Endothelial cell of umbilical vein (primary cell): ENCODE data around the gene PRDM7. TPM values are rescaled to one million over a fixed set of nuclear protein-coding genes. Genes with fewer than 3 reads are reported as not detected.

ENCODE experiments used
- BruUV-seq: library from RNA; stranded (reverse); fragments of 400-500 nt; replicated peaks from 2 replicates; lab custom pipeline; 2021; lab: Mats Ljungman, UMichigan
- CTCF ChIA-PET: fragments of 300-600, 350-600 bp; sonication (Branson Sonifier 250); formaldehyde crosslinking; loops from one replicate; lab custom pipeline; 2021; ENCODE audit warnings: antibody characterized with exemption, inconsistent platforms; lab: Charles Lee
- POLR2A ChIA-PET: fragments of 300-600, 350-600 bp; sonication (Branson Sonifier 250); formaldehyde crosslinking; loops from one replicate; lab custom pipeline; 2021; ENCODE audit warnings: antibody characterized with exemption, inconsistent platforms; lab: Charles Lee
- DNase-seq: peaks from one replicate; pipeline ENCODE4 v3.0.0-alpha.2; 2011; ENCODE audit warnings: low read depth, low spot score
- FAIRE-seq: peaks from 2 replicates; lab custom pipeline; 2011; peaks lifted over from hg19 to GRCh38; lab: Jason Lieb, UNC
- H2AFZ ChIP-seq: 2 replicates; pipeline ENCODE4 v1.6.0; 2012; ENCODE audit warnings: low read depth, low read length, control low read depth, inconsistent platforms
- H3K27ac ChIP-seq: 2 replicates; pipeline ENCODE4 v1.5.1; 2011; ENCODE audit warnings: low read depth, mild to moderate bottlenecking, control low read depth, low read length, moderate library complexity; ENCODE audit not compliant: insufficient read depth
- H3K27me3 ChIP-seq, 2 experiments: 2 replicates each; pipeline versions ENCODE4 v1.6.0 to v1.6.1; 2011; ENCODE audit warnings: low read length in 2 of 2, mixed read lengths in 1 of 2; ENCODE audit not compliant: control insufficient read depth in 2 of 2, insufficient read depth in 2 of 2
- H3K36me3 ChIP-seq, 2 experiments: 2 replicates in 1 of 2; 3 replicates in 1 of 2; pipeline ENCODE4 v1.5.1; 2011; ENCODE audit warnings: low read length in 2 of 2, mild to moderate bottlenecking in 1 of 2, moderate library complexity in 1 of 2; ENCODE audit not compliant: control insufficient read depth in 2 of 2, insufficient read depth in 2 of 2; ENCODE audit errors: extremely low read depth in 1 of 2
- H3K4me1 ChIP-seq: 3 replicates; pipeline ENCODE4 v1.5.1; 2011; ENCODE audit warnings: mild to moderate bottlenecking, low read length; ENCODE audit not compliant: control insufficient read depth, insufficient read depth; ENCODE audit errors: extremely low read depth
- H3K4me2 ChIP-seq: 2 replicates; pipeline ENCODE4 v1.6.1; 2011; ENCODE audit warnings: low read length, control low read depth, mixed read lengths; ENCODE audit not compliant: insufficient read depth
- H3K4me3 ChIP-seq, 3 experiments: fragments of 200-600 bp in 1 of 3; sonication (generic), shearing (Covaris generic) in 1 of 3; replicated peaks in 1 of 3; 2 replicates each; pipeline ENCODE4 v1.5.1; 2011 to 2016; ENCODE audit warnings: control low read depth in 3 of 3, low read length in 3 of 3, mild to moderate bottlenecking in 2 of 3, inconsistent platforms in 1 of 3, low read depth in 1 of 3, moderate library complexity in 1 of 3; ENCODE audit not compliant: insufficient read depth in 1 of 3
- H3K79me2 ChIP-seq: 2 replicates; pipeline ENCODE4 v1.6.0; 2012; ENCODE audit warnings: low read length, inconsistent platforms; ENCODE audit not compliant: control insufficient read depth, insufficient read depth
- H3K9ac ChIP-seq: replicated peaks from 2 replicates; pipeline ENCODE3; 2011; ENCODE audit warnings: low read length, control low read depth; ENCODE audit not compliant: insufficient read depth; ENCODE audit errors: extremely low read depth
- H3K9me1 ChIP-seq: replicated peaks from 3 replicates; pipeline ENCODE4 v1.6.0; 2011; ENCODE audit warnings: mild to moderate bottlenecking, low read length; ENCODE audit not compliant: control insufficient read depth, insufficient read depth; ENCODE audit errors: extremely low read depth
- H3K9me3 ChIP-seq: replicated peaks from 2 replicates; pipeline ENCODE4 v1.5.1; 2012; ENCODE audit warnings: low read length, inconsistent platforms; ENCODE audit not compliant: control insufficient read depth, insufficient read depth
- H4K20me1 ChIP-seq: replicated peaks from 2 replicates; pipeline ENCODE3; 2011; ENCODE audit warnings: mild to moderate bottlenecking, low read length; ENCODE audit not compliant: control insufficient read depth, insufficient read depth; ENCODE audit errors: extremely low read depth
- CTCF ChIP-seq, 2 donors: IDR thresholded peaks; 1 replicate in 1 of 2; 2 replicates in 1 of 2; pipeline ENCODE4 v1.5.1; 2011; ENCODE audit warnings: low read length in 2 of 2, mild to moderate bottlenecking in 2 of 2, moderate library complexity in 2 of 2, control low read depth in 1 of 2, inconsistent platforms in 1 of 2, low read depth in 1 of 2; ENCODE audit not compliant: insufficient read depth in 1 of 2; ENCODE audit errors: extremely low read depth in 1 of 2
- EZH2 ChIP-seq: IDR thresholded peaks from 2 replicates; pipeline ENCODE4 v1.6.1; 2012; ENCODE audit warnings: borderline replicate concordance, low read depth, mild to moderate bottlenecking, moderate library complexity, low read length, inconsistent platforms; ENCODE audit not compliant: severe bottlenecking
- FOS ChIP-seq: IDR thresholded peaks from 2 replicates; pipeline ENCODE4 v1.6.1; 2011; ENCODE audit warnings: mild to moderate bottlenecking, low read length, moderate library complexity, borderline replicate concordance; ENCODE audit not compliant: insufficient read depth
- GATA2 ChIP-seq: IDR thresholded peaks from 2 replicates; pipeline ENCODE4 v1.7.0; 2011; ENCODE audit warnings: low read depth, mild to moderate bottlenecking, moderate library complexity, mixed read lengths, low read length; ENCODE audit not compliant: insufficient read length, insufficient read depth
- JUN ChIP-seq: IDR thresholded peaks from 2 replicates; pipeline ENCODE4 v1.6.1; 2011; ENCODE audit warnings: borderline replicate concordance, low read depth; ENCODE audit not compliant: insufficient read length, insufficient read depth
- MAX ChIP-seq: IDR thresholded peaks from 2 replicates; pipeline ENCODE4 v1.6.1; 2011; ENCODE audit not compliant: insufficient read depth, insufficient read length
- MYC ChIP-seq: IDR thresholded peaks from one replicate; pipeline ENCODE4 v1.6.1; 2011; ENCODE audit warnings: mild to moderate bottlenecking, low read depth, low read length
- POLR2A ChIP-seq: IDR thresholded peaks from 2 replicates; pipeline ENCODE4 v1.6.1; 2012; ENCODE audit warnings: low read depth, mild to moderate bottlenecking, control low read depth, low read length
- POLR2AphosphoS5 ChIP-seq: IDR thresholded peaks from 2 replicates; pipeline ENCODE4 v1.6.1; 2012; ENCODE audit warnings: low read depth, mild to moderate bottlenecking, control low read depth, low read length, moderate library complexity; ENCODE audit not compliant: insufficient read depth
- dilution Hi-C: fragments of 300-500 bp; cut with MboI; formaldehyde crosslinking; loops from one replicate; pipeline ENCODE4 v1.15.0; 2019; ENCODE audit warnings: low sequenced_read_pairs; ENCODE audit not compliant: extremely low pct_ligation_motif_present
- intact Hi-C: fragments of 100-400 bp; cut with micrococcal nuclease; formaldehyde crosslinking; loops from one replicate; pipeline ENCODE4 v1.10.0; 2022
- polyA plus RNA-seq, 4 experiments: library from polyadenylated mRNA; depleted of rRNA in 3 of 4; stranded (reverse) in 3 of 4; unstranded in 1 of 4; fragments of >200 nt; gene quantifications; 2 replicates each; pipeline versions ENCODE4 v1.2.1 to v1.2.3, GENCODE V29; 2011 to 2012; ENCODE audit warnings: missing spikeins in 1 of 4
- total RNA-seq: library from RNA; stranded (reverse); gene quantifications from 2 replicates; pipeline ENCODE4 v1.2.3, GENCODE V29; 2021

Gene PRDM7
- total and polyA plus RNA-seq, 2 donors (not counting 3 experiments of a cell fraction or from before 2014, with no cell fraction given), result not detected

- intact Hi-C loops, result no loop called here
- Histone ChIP-seq H3K4me3 (no peak overlapping the region), H3K36me3 (no peaks in the 10 kb centered on the region), H3K79me2 (no peaks in the 10 kb centered on the region), H3K9ac (no peak overlapping the region), H3K4me2 (no peak overlapping the region), H3K9me1 (no peaks in the 10 kb centered on the region), H3K27ac (no peak overlapping the region), H3K27me3 (peaks cover 0 to 3% of the 10 kb centered on the region in 2 experiments), H3K4me1 (no peaks in the 10 kb centered on the region), H2AFZ (no peak overlapping the region), H3K9me3 (no peaks in the 10 kb centered on the region), H4K20me1 (no peaks in the 10 kb centered on the region)
- CTCF ChIA-PET, result interaction anchor here (4.3 kb wide), 1 partner anchor 11 kb away, joined by 33 read pairs; no protein-coding TSS in a partner anchor
- BruUV-seq, result no TSS peak
- FAIRE-seq (no peak), DNase-seq (no peak)
- TF ChIP-seq POLR2A (no peak), CTCF (IDR thresholded peaks at IDR 0.05; ENCODE audit: extremely low read depth in 1 of 2, insufficient read depth in 1 of 2, low read depth in 1 of 2, low read length in 2 of 2) (no peak), MYC (no peak), MAX (no peak), JUN (no peak), EZH2 (no peak), FOS (no peak), GATA2 (no peak), POLR2AphosphoS5 (no peak)
- dilution Hi-C loops, result no loop called here
- POLR2A ChIA-PET, result no interaction called here
Observed at GRCh38 chr16:90070440-90070839, 6.7 kb downstream of the PRDM7 start.
